Common myeloid progenitor, CD34-positive (primary cell): ENCODE measurements around the gene UCN.

Experiments used
- CTCF ChIA-PET: fragments of 350-600 bp; sonication (Branson Sonifier 250); formaldehyde crosslinking; loops from one replicate; lab custom pipeline; 2021; ENCODE audit warnings: antibody characterized with exemption; lab: Charles Lee
- POLR2A ChIA-PET: fragments of 350-600 bp; sonication (Branson Sonifier 250); formaldehyde crosslinking; loops from one replicate; lab custom pipeline; 2021; ENCODE audit warnings: antibody characterized with exemption; lab: Charles Lee
- DNase-seq, 3 donors: peaks; one replicate each; pipeline versions ENCODE4 v3.0.0 to v3.0.0-alpha.2; 2013
- H3K27ac ChIP-seq, 2 experiments: 1 replicate in 1 of 2; 2 replicates in 1 of 2; pipeline ENCODE4 v1.7.0; 2013; ENCODE audit warnings: inconsistent platforms in 2 of 2, low read length in 2 of 2, mild to moderate bottlenecking in 2 of 2, low read depth in 1 of 2, moderate library complexity in 1 of 2; ENCODE audit not compliant: severe bottlenecking in 2 of 2, insufficient read depth in 1 of 2, poor library complexity in 1 of 2
- H3K27me3 ChIP-seq, 5 experiments: replicated peaks in 2 of 5; 1 replicate in 3 of 5; 2 replicates in 2 of 5; pipeline versions ENCODE4 v1.6.1 to v1.7.0; 2013; ENCODE audit warnings: low read length in 4 of 5, mild to moderate bottlenecking in 2 of 5, moderate library complexity in 2 of 5, inconsistent platforms in 1 of 5; ENCODE audit not compliant: insufficient read depth in 5 of 5, control insufficient read depth in 4 of 5
- H3K36me3 ChIP-seq, 4 experiments: 1 replicate in 2 of 4; 2 replicates in 2 of 4; pipeline versions ENCODE4 v1.6.1 to v1.7.0; 2013; ENCODE audit warnings: low read length in 3 of 4, control low read depth in 1 of 4, mild to moderate bottlenecking in 1 of 4; ENCODE audit not compliant: control insufficient read depth in 4 of 4, insufficient read depth in 4 of 4
- H3K4me1 ChIP-seq, 4 experiments: 1 replicate in 3 of 4; 2 replicates in 1 of 4; pipeline versions ENCODE4 v1.6.1 to v1.7.1; 2013; ENCODE audit warnings: low read length in 3 of 4, mild to moderate bottlenecking in 3 of 4, control low read depth in 1 of 4, inconsistent platforms in 1 of 4, moderate library complexity in 1 of 4; ENCODE audit not compliant: control insufficient read depth in 4 of 4, insufficient read depth in 4 of 4; ENCODE audit errors: control extremely low read depth in 1 of 4
- H3K4me3 ChIP-seq, 7 experiments: 1 replicate in 4 of 7; 2 replicates in 3 of 7; pipeline versions ENCODE4 v1.5.1 to v1.7.0; 2013; ENCODE audit warnings: mild to moderate bottlenecking in 7 of 7, low read length in 6 of 7, moderate library complexity in 6 of 7, inconsistent platforms in 2 of 7, low read depth in 2 of 7, control low read depth in 1 of 7; ENCODE audit not compliant: insufficient read depth in 4 of 7, control insufficient read depth in 1 of 7; ENCODE audit errors: extremely low read depth in 1 of 7
- H3K9me3 ChIP-seq, 5 experiments: 1 replicate in 4 of 5; 2 replicates in 1 of 5; pipeline versions ENCODE4 v1.6.1 to v1.7.1; 2013; ENCODE audit warnings: low read length in 4 of 5, mild to moderate bottlenecking in 2 of 5, inconsistent platforms in 1 of 5, low read depth in 1 of 5, moderate library complexity in 1 of 5; ENCODE audit not compliant: control insufficient read depth in 4 of 5, insufficient read depth in 2 of 5; ENCODE audit errors: control extremely low read depth in 1 of 5
- WGBS: methylation state at CpG from one replicate; pipeline ENCODE4 v1.1.5; 2013; ENCODE audit not compliant: insufficient coverage; 5-methylcytosine and 5-hydroxymethylcytosine counted together

Gene UCN

DNA sequence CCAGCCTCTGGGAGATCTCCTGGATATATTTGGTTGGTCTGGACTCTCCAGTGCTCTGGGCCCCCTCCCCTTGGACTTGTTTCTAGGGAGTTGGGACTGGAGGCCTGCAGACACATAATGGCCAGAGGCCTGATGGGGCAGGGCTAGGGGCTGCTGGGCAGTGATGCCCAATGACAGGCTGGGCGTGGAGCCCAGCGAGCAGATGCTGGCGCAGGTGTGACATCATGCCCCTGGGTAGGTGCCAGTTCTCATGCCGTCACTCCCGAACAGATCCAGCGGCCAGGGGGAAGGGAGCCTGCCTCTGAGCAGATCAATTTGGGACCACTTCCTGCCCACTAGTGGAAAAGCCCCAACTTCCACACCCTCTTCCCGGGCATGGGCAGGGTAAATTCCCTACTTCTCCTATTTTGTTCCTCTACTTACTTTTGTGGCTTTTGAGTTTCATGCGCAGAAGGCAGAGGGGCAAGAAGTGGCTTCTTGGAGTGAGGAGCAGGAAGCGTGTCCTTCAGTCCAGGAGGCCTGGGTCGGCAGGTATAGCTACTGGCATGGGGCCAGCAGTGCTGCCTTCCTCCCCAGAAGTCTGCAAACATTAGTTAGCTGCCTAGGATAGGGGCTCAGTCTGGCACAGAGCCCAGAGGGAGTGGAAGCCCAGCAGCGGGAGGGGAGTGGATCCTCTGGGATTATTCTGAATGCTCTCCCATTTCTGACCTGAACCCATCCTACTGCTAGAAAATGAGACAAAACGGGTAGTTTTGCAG is 8.6 kb upstream of the UCN start:
- WGBS, result 94% methylated on average over 12 of the region's 12 CpGs
- DNase-seq, result no peak
- Histone ChIP-seq H3K4me1 (peaks cover 0 to 7% (median 2%) of the 10 kb centered on the region in 4 experiments), H3K27me3 (no peaks in the 10 kb centered on the region), H3K27ac (no peak overlapping the region), H3K9me3 (no peaks in the 10 kb centered on the region), H3K4me3 (no peak overlapping the region), H3K36me3 (peaks cover 3 to 31% (median 15%) of the 10 kb centered on the region in 4 experiments)
- POLR2A ChIA-PET, result interaction anchor here (0.6 kb wide), 1 partner anchor 37 kb away, joined by 3 read pairs; no protein-coding TSS in a partner anchor
- CTCF ChIA-PET, result interaction anchor here (0.5 kb wide), 1 partner anchor 11 kb away, joined by 4 read pairs; no protein-coding TSS in a partner anchor

DNA sequence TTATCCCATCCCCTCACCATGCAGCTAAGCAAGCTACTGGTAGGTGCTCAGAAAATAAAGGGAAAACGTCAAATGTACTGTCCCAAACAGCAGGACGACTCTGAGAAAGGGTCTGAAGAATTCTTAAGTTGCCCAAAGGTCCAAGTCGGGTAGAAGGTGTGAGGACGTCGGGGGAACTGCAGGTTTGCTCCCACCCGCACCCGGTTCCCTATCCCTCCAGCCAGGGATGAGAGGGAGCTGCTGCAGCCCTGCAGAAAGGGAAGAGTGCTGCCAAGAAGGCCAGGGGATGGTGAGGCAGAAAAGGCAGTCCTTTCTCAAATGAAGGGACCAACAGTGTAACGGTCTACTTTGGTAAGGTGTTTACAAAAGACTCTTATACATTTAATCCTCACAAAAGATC is 6.9 kb upstream of the UCN start:
- Histone ChIP-seq H3K9me3 (no peaks in the 10 kb centered on the region), H3K27me3 (no peaks in the 10 kb centered on the region), H3K4me3 (no peak overlapping the region), H3K36me3 (peaks cover 3 to 38% (median 20%) of the 10 kb centered on the region in 4 experiments), H3K4me1 (no peaks in the 10 kb centered on the region), H3K27ac (no peak overlapping the region)
- ChIA-PET CTCF (interaction anchor here (1.0 to 2.0 kb wide), 2 partner anchors 10 to 35 kb away, joined by 3 to 8 read pairs; no protein-coding TSS in a partner anchor), POLR2A (no interaction called here)
- WGBS, result 100% methylated on average over 7 of the region's 8 CpGs
- DNase-seq, result no peak

DNA sequence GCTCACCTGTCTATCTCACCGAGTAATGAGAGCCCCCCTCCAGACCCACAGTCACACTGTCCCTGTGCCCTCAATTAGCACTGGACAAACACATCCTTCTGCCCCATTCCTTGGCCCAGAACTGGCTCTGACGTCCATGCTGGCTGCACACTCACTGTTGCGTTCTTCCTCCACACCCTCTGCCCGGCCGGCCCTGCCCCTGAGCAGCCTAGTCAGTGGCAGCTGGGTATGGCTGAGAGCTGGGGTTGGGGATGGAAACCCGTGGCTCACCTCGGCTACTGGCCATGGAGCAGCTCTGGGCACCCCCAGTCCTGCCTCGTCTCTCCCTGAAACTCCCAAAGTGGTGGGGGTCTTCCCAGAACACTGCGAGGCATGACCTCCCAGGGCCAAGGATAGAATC is 6.5 kb upstream of the UCN start:
- WGBS, result 95% methylated on average over 5 of the region's 9 CpGs
- ChIA-PET POLR2A (interaction anchor here (1.1 kb wide), 1 partner anchor 9 kb away, joined by 3 read pairs; the partner anchor contains the start of gene MPV17), CTCF (interaction anchor here (1.0 to 2.0 kb wide), 3 partner anchors 10 to 41 kb away, joined by 3 to 8 read pairs (median 3); partner anchors contain the start of gene GTF3C2)

DNA sequence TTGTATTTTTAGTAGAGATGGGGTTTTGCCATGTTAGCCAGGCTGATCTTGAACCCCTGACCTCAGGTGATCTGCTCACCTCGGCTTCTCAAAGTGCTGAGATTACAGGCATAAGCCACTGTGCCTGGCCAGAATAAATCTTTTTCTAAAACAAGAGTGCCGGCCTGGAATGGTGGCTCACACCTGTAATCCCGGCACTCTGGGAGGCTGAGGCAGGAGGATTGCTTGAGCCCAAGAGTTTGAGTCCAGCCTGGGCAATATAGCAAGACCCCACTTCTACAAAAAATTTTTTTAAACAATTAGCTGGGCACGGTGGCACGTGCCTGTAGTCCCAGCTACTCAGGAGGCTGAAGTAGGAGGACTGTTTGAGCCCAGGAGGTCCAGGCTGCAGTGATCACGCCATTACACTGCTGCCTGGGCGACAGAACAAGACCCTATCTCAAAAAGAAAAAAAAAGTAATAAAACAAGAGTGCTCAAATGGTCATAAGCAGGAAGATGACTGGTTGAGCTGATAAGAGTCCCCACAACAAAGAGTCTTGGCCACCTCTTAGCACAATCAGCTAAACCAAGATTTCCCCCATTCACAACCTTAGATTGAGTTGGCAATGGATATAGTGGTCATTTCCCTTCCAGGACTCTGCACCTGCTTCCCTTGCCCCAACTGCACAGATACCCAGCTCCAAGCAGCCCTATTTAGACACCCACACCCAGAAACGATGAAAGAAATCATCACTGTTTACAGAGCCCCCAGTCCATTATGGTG is 5.8 kb upstream of the UCN start:
- no peak overlapping the region for H3K4me3 ChIP-seq
- CTCF ChIA-PET, result interaction anchor here (1.0 to 2.0 kb wide), 3 partner anchors 9 to 42 kb away, joined by 3 to 8 read pairs (median 3); partner anchors contain the start of gene GTF3C2
- H3K9me3 ChIP-seq, result no peaks in the 10 kb centered on the region
- peak; percentile 15 to 75 (median 53) for DNase-seq
- no peaks in the 10 kb centered on the region for H3K27me3 ChIP-seq
- peaks cover 3 to 45% (median 24%) of the 10 kb centered on the region in 4 experiments for H3K36me3 ChIP-seq
- H3K4me1 ChIP-seq, result no peaks in the 10 kb centered on the region
- 92% methylated on average over 5 of the region's 8 CpGs for whole genome bisulfite sequencing
- no peak overlapping the region for H3K27ac ChIP-seq
- POLR2A ChIA-PET, result interaction anchor here (1.1 kb wide), 1 partner anchor 9 kb away, joined by 3 read pairs; the partner anchor contains the start of gene MPV17

More for the DNA sequence above, 6.5 kb upstream of the UCN start:
- H3K4me1 ChIP-seq, result no peaks in the 10 kb centered on the region
- no peaks in the 10 kb centered on the region for H3K9me3 ChIP-seq
- no peak for DNase-seq
- peaks cover 3 to 40% (median 22%) of the 10 kb centered on the region in 4 experiments for H3K36me3 ChIP-seq
- no peaks in the 10 kb centered on the region for H3K27me3 ChIP-seq
- no peak overlapping the region for H3K27ac ChIP-seq
- no peak overlapping the region for H3K4me3 ChIP-seq

DNA sequence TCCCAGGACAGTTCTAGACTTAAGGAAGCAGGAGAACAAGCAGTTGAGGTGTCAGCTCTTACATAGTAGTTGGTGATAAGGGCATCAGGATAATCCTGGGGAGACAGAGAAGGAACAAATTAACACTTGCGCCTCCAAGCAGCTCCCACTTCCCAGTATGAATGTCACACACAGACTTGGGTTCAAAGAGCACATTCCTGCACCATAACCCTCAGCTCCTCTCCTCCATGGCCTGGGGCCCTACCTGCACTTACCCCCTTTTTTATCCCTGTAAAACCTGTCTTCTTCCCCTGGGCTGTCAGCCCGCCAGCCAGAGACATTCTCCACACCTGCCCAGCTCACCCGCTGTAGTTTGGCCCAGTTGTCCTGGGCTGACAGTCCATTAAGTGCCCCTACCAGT is 3.9 kb upstream of the UCN start:
- no peak for DNase-seq
- Histone ChIP-seq H3K4me3 (no peak overlapping the region), H3K36me3 (peaks cover 7 to 50% (median 24%) of the 10 kb centered on the region in 4 experiments), H3K27me3 (peaks cover 0 to 17% (median 7%) of the 10 kb centered on the region in 5 experiments), H3K27ac (no peak overlapping the region), H3K4me1 (peaks cover 0 to 10% (median 4%) of the 10 kb centered on the region in 4 experiments), H3K9me3 (no peaks in the 10 kb centered on the region)
- ChIA-PET CTCF (interaction anchor here (0.7 to 1.6 kb wide), 4 partner anchors 8 to 296 kb away, joined by 3 to 5 read pairs (median 4); no protein-coding TSS in a partner anchor), POLR2A (no interaction called here)
- 89% methylated on average over 3 of the region's 3 CpGs for WGBS

DNA sequence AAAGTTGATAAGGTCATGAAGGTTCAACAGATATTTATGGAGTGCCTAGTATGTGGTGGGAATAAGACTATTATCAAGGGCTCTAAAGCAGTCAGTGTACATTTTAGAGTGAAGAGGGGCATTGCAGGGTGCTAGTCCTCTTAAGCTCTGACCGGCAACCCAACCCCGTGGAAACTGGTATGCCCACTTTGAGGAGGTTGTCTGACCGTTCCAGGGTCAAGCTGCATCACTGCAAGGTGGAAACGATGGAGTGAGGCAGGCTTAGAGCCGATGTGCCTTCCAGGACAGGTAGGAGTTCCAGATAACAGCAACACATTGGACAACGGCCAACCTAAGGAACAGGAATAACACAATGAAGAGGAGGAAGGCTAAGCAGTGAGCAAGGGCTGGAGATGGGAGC is 1.4 kb upstream of the UCN start:
- 100% methylated on average over 6 of the region's 6 CpGs for WGBS
- no peak overlapping the region for H3K4me3 ChIP-seq
- peaks cover 0 to 40% (median 19%) of the 10 kb centered on the region in 5 experiments for H3K27me3 ChIP-seq
- H3K27ac ChIP-seq, result no peak overlapping the region
- no peaks in the 10 kb centered on the region for H3K9me3 ChIP-seq
- POLR2A ChIA-PET, result no interaction called here
- DNase-seq, result no peak
- peaks cover 0 to 23% (median 15%) of the 10 kb centered on the region in 4 experiments for H3K4me1 ChIP-seq
- CTCF ChIA-PET, result interaction anchor here (2.6 kb wide), 1 partner anchor 11 kb away, joined by 10 read pairs; no protein-coding TSS in a partner anchor
- peaks cover 7 to 37% (median 16%) of the 10 kb centered on the region in 4 experiments for H3K36me3 ChIP-seq
